ENCODE data around the gene UBE3B.

UBE3B gene

GRCh38 chr12:109475993-109476806 is 1.2 kb upstream of the UBE3B start:
- peak overlapping the region; percentile 83 for H3K27ac ChIP-seq (ENCODE audit: low read depth, low read length)
- peak overlapping the region; percentile 79 for H3K9ac ChIP-seq (ENCODE audit: low read depth, low read length)
- no peaks in the 10 kb centered on the region for H3K9me3 ChIP-seq (ENCODE audit: control insufficient read depth, insufficient read depth, low read length)
- H3K4me1 ChIP-seq (ENCODE audit: control insufficient read depth, insufficient read depth, low read length), result peaks cover 16% of the 10 kb centered on the region
- H3K4me3 ChIP-seq (ENCODE audit: low read depth, low read length), result peak overlapping the region; percentile 86
- no peaks in the 10 kb centered on the region for H3K27me3 ChIP-seq (ENCODE audit: control insufficient read depth, insufficient read depth, low read length)
- H3K36me3 ChIP-seq (ENCODE audit: control insufficient read depth, insufficient read depth, low read length), result peaks cover 19% of the 10 kb centered on the region

DNA sequence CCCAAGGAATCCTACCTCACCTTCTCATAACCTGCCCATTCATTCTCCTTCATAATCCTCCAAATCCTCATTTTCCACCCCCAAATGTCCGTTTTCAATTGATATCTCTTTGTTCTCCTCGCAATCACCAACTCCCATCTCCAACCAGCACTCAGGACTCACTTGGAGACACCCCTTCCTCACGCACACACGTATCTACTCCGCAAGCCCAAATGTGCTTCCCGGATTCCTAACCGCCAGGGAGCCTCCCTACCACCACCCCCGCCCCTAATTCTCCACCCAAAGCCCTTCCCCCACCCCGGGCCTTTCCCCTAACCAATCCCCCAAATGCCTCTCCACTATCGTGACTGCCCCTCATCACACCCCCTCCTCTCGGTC is 638 bp upstream of the UBE3B start:
- Histone ChIP-seq H3K9ac (ENCODE audit: low read depth, low read length) (peak overlapping the region; percentile 81), H3K9me3 (ENCODE audit: control insufficient read depth, insufficient read depth, low read length) (no peaks in the 10 kb centered on the region), H3K4me1 (ENCODE audit: control insufficient read depth, insufficient read depth, low read length) (peaks cover 16% of the 10 kb centered on the region), H3K27me3 (ENCODE audit: control insufficient read depth, insufficient read depth, low read length) (no peaks in the 10 kb centered on the region), H3K4me3 (ENCODE audit: low read depth, low read length) (peak overlapping the region; percentile 86), H3K36me3 (ENCODE audit: control insufficient read depth, insufficient read depth, low read length) (peaks cover 16% of the 10 kb centered on the region), H3K27ac (ENCODE audit: low read depth, low read length) (peak overlapping the region; percentile 83)

GRCh38 chr12:109477963-109478315 is 505 bp downstream of the UBE3B start:
- peak overlapping the region; percentile 86 for H3K4me3 ChIP-seq (ENCODE audit: low read depth, low read length)
- H3K36me3 ChIP-seq (ENCODE audit: control insufficient read depth, insufficient read depth, low read length), result peaks cover 12% of the 10 kb centered on the region
- H3K27me3 ChIP-seq (ENCODE audit: control insufficient read depth, insufficient read depth, low read length), result no peaks in the 10 kb centered on the region
- H3K9me3 ChIP-seq (ENCODE audit: control insufficient read depth, insufficient read depth, low read length), result no peaks in the 10 kb centered on the region
- peak overlapping the region; percentile 83 for H3K27ac ChIP-seq (ENCODE audit: low read depth, low read length)
- H3K9ac ChIP-seq (ENCODE audit: low read depth, low read length), result peak overlapping the region; percentile 81
- peaks cover 16% of the 10 kb centered on the region for H3K4me1 ChIP-seq (ENCODE audit: control insufficient read depth, insufficient read depth, low read length)

DNA sequence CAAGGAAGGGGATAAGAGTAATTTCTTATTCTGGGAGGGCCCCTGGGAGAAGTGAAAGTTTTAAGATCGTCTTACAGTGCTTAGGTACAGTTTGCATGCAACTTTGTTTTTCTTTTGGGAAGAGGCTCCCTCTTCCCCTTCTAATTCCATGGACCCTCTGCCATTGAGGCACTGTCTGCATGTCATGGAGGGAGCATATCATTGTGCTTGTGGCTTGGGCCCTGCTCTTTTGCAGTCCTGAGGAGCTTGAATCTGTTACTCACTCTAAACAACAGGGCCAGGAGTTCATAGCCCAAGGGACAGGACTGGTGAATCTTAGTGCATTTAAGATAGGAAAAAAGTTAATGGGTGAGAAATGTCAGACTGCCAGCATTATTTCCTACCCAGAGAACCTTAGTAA is 2.3 kb downstream of the UBE3B start:
- Histone ChIP-seq H3K9me3 (ENCODE audit: control insufficient read depth, insufficient read depth, low read length) (no peaks in the 10 kb centered on the region), H3K9ac (ENCODE audit: low read depth, low read length) (no peak overlapping the region), H3K4me3 (ENCODE audit: low read depth, low read length) (no peak overlapping the region), H3K27ac (ENCODE audit: low read depth, low read length) (no peak overlapping the region), H3K4me1 (ENCODE audit: control insufficient read depth, insufficient read depth, low read length) (peaks cover 13% of the 10 kb centered on the region), H3K36me3 (ENCODE audit: control insufficient read depth, insufficient read depth, low read length) (peaks cover 16% of the 10 kb centered on the region), H3K27me3 (ENCODE audit: control insufficient read depth, insufficient read depth, low read length) (no peaks in the 10 kb centered on the region)

DNA sequence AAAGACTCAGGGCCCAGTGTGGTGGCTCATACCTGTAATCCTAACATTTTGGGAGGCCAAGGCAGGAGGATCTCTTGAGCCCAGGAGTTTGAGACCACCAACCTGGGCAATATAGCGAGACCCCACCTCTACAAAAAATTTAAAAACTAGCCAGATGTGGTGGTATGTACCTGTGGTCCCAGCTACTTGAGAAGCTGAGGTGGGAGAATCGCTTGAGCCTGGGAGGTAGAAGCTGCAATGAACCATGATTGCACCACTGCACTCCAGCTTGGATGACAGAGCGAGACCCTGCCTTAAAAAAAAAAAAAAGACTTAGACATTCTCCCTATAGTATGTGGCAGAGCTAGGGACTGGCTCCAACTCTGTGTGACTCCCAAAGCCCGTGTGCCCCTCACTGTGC is 2.9 kb downstream of the UBE3B start:
- Histone ChIP-seq H3K9ac (ENCODE audit: low read depth, low read length) (no peak overlapping the region), H3K9me3 (ENCODE audit: control insufficient read depth, insufficient read depth, low read length) (no peaks in the 10 kb centered on the region), H3K36me3 (ENCODE audit: control insufficient read depth, insufficient read depth, low read length) (peaks cover 22% of the 10 kb centered on the region), H3K27me3 (ENCODE audit: control insufficient read depth, insufficient read depth, low read length) (no peaks in the 10 kb centered on the region), H3K27ac (ENCODE audit: low read depth, low read length) (no peak overlapping the region), H3K4me3 (ENCODE audit: low read depth, low read length) (no peak overlapping the region), H3K4me1 (ENCODE audit: control insufficient read depth, insufficient read depth, low read length) (peaks cover 10% of the 10 kb centered on the region)

GRCh38 chr12:109481863-109482262 is 4.4 kb downstream of the UBE3B start:
- Histone ChIP-seq H3K36me3 (ENCODE audit: control insufficient read depth, insufficient read depth, low read length) (peaks cover 37% of the 10 kb centered on the region), H3K9ac (ENCODE audit: low read depth, low read length) (no peak overlapping the region), H3K4me1 (ENCODE audit: control insufficient read depth, insufficient read depth, low read length) (no peaks in the 10 kb centered on the region), H3K9me3 (ENCODE audit: control insufficient read depth, insufficient read depth, low read length) (no peaks in the 10 kb centered on the region), H3K27ac (ENCODE audit: low read depth, low read length) (no peak overlapping the region), H3K27me3 (ENCODE audit: control insufficient read depth, insufficient read depth, low read length) (no peaks in the 10 kb centered on the region), H3K4me3 (ENCODE audit: low read depth, low read length) (no peak overlapping the region)

GRCh38 chr12:109482491-109482890 is 5.1 kb downstream of the UBE3B start:
- Histone ChIP-seq H3K27me3 (ENCODE audit: control insufficient read depth, insufficient read depth, low read length) (no peaks in the 10 kb centered on the region), H3K4me1 (ENCODE audit: control insufficient read depth, insufficient read depth, low read length) (no peaks in the 10 kb centered on the region), H3K27ac (ENCODE audit: low read depth, low read length) (no peak overlapping the region), H3K4me3 (ENCODE audit: low read depth, low read length) (no peak overlapping the region), H3K9ac (ENCODE audit: low read depth, low read length) (no peak overlapping the region), H3K9me3 (ENCODE audit: control insufficient read depth, insufficient read depth, low read length) (no peaks in the 10 kb centered on the region), H3K36me3 (ENCODE audit: control insufficient read depth, insufficient read depth, low read length) (peaks cover 44% of the 10 kb centered on the region)

GRCh38 chr12:109482894-109483293 is 5.5 kb downstream of the UBE3B start:
- Histone ChIP-seq H3K27ac (ENCODE audit: low read depth, low read length) (no peak overlapping the region), H3K36me3 (ENCODE audit: control insufficient read depth, insufficient read depth, low read length) (peaks cover 48% of the 10 kb centered on the region), H3K9me3 (ENCODE audit: control insufficient read depth, insufficient read depth, low read length) (no peaks in the 10 kb centered on the region), H3K4me1 (ENCODE audit: control insufficient read depth, insufficient read depth, low read length) (no peaks in the 10 kb centered on the region), H3K27me3 (ENCODE audit: control insufficient read depth, insufficient read depth, low read length) (no peaks in the 10 kb centered on the region), H3K9ac (ENCODE audit: low read depth, low read length) (no peak overlapping the region), H3K4me3 (ENCODE audit: low read depth, low read length) (no peak overlapping the region)

DNA sequence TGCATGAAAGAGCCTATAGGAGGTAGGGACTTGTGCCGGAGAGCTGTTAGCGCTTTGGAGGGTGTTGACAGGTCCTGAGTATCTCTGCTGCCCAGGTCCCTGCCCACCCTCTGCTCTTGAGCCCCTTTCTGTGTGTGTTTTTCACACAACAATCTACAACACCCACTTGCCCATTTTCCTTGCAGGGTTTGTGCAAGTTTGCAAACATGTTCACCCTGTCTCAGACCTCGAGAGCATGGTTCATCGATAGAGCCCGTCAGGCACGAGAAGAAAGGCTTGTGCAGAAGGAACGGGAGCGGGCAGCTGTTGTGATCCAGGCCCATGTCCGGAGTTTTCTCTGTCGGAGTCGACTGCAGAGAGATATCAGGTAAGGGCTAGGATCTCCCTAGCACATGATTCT is 5.9 kb downstream of the UBE3B start:
- H3K27ac ChIP-seq (ENCODE audit: low read depth, low read length), result no peak overlapping the region
- no peak overlapping the region for H3K4me3 ChIP-seq (ENCODE audit: low read depth, low read length)
- no peak overlapping the region for H3K9ac ChIP-seq (ENCODE audit: low read depth, low read length)
- H3K36me3 ChIP-seq (ENCODE audit: control insufficient read depth, insufficient read depth, low read length), result peaks cover 52% of the 10 kb centered on the region
- no peaks in the 10 kb centered on the region for H3K27me3 ChIP-seq (ENCODE audit: control insufficient read depth, insufficient read depth, low read length)
- H3K9me3 ChIP-seq (ENCODE audit: control insufficient read depth, insufficient read depth, low read length), result no peaks in the 10 kb centered on the region
- H3K4me1 ChIP-seq (ENCODE audit: control insufficient read depth, insufficient read depth, low read length), result no peaks in the 10 kb centered on the region

GRCh38 chr12:109485201-109485600 is 7.8 kb downstream of the UBE3B start:
- Histone ChIP-seq H3K9ac (ENCODE audit: low read depth, low read length) (no peak overlapping the region), H3K4me1 (ENCODE audit: control insufficient read depth, insufficient read depth, low read length) (no peaks in the 10 kb centered on the region), H3K36me3 (ENCODE audit: control insufficient read depth, insufficient read depth, low read length) (peaks cover 71% of the 10 kb centered on the region), H3K9me3 (ENCODE audit: control insufficient read depth, insufficient read depth, low read length) (no peaks in the 10 kb centered on the region), H3K27me3 (ENCODE audit: control insufficient read depth, insufficient read depth, low read length) (no peaks in the 10 kb centered on the region), H3K4me3 (ENCODE audit: low read depth, low read length) (no peak overlapping the region), H3K27ac (ENCODE audit: low read depth, low read length) (no peak overlapping the region)

GRCh38 chr12:109487181-109488050 is 10.0 kb downstream of the UBE3B start:
- Histone ChIP-seq H3K27ac (ENCODE audit: low read depth, low read length) (no peak overlapping the region), H3K36me3 (ENCODE audit: control insufficient read depth, insufficient read depth, low read length) (peaks cover 90% of the 10 kb centered on the region)

More at GRCh38 chr12:109487181-109488050, 10.0 kb downstream of the UBE3B start:
- no peak overlapping the region for H3K9ac ChIP-seq (ENCODE audit: low read depth, low read length)
- H3K9me3 ChIP-seq (ENCODE audit: control insufficient read depth, insufficient read depth, low read length), result no peaks in the 10 kb centered on the region
- no peaks in the 10 kb centered on the region for H3K4me1 ChIP-seq (ENCODE audit: control insufficient read depth, insufficient read depth, low read length)
- no peak overlapping the region for H3K4me3 ChIP-seq (ENCODE audit: low read depth, low read length)
- no peaks in the 10 kb centered on the region for H3K27me3 ChIP-seq (ENCODE audit: control insufficient read depth, insufficient read depth, low read length)

Measured in HUES48 (cell line).